GM19043 (cell line): ENCODE results near the gene SH3PXD2B.

Source experiments
- ATAC-seq: cut with Tn5 transposase; IDR thresholded peaks from one replicate; pipeline ENCODE4 v1.9.1; 2021; ENCODE audit warnings: low read depth; ENCODE audit not compliant: unreplicated experiment

The SH3PXD2B gene

GRCh38 chr5:172438319-172438668 is 16.0 kb downstream of the SH3PXD2B start:
- no peak for ATAC-seq

- ATAC-seq = no peak
Measured at GRCh38 chr5:172437445-172438318, 16.6 kb downstream of the SH3PXD2B start.

- no peak for ATAC-seq
Measured at GRCh38 chr5:172436879-172437369, 17.4 kb downstream of the SH3PXD2B start.

GRCh38 chr5:172436078-172436878 is 18.0 kb downstream of the SH3PXD2B start:
- ATAC-seq = no peak

- no peak for ATAC-seq
Measured at GRCh38 chr5:172435362-172436077, 18.8 kb downstream of the SH3PXD2B start.

DNA sequence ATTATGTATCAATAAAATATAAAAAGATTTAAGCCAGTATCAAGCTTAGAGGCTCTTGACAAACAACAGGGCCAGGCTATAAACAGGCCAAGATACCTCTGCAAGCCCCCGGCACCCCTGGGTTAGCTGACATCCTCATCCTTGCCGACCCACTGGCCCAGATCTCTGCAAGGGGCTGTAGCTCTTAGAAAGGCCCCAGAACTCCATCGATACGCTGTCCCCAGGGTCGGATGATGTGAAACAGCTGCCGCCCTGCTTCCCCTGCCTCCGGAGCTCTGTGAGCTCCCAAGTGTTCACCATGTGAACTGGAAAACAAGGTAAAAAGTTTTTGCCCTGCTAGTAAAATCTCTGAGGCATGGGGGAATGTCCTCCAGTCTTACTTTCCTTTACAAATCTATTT is 20.1 kb downstream of the SH3PXD2B start:
- ATAC-seq = no peak

- ATAC-seq = no peak
Measured at GRCh38 chr5:172433513-172433912, 20.8 kb downstream of the SH3PXD2B start.

DNA sequence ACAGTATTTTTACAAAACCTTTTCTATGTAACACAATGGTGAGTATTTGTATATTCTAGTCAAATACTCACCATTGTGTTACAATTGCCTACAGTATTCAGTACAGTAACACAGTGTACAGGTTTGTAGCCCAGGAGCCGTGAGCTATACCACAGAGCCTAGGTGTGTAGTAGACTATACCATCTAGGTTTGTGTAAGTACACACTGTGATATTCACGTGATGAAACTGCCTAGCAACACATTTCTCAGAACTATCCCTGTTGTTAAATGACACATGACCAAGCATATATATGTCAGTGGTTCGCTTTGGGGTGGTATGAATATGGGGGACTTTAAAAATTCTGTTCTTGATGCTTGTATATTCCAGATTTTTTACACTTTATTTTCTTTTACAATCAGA is 21.3 kb downstream of the SH3PXD2B start:
- ATAC-seq = no peak

DNA sequence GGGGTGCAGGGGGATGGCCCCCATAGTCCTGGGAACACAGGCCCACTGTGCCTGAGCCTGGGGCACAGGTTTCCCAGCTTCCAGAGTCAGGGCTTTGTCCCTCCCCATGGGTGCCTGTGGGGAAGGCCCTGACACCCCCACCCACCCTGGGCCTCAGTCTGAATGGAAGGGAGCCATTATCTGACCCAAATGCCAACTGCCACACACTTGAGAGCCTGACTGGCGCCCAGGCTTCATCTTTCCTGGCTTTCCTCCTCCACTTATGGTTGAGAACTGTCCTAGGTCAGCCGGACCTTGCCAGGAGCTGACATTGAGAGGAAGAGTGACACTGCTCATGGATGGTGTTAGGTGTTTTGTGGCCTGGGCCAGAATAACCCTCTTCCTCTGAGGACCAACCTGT is 24.0 kb downstream of the SH3PXD2B start:
- ATAC-seq = no peak

GRCh38 chr5:172429201-172429940 is 25.0 kb downstream of the SH3PXD2B start:
- ATAC-seq = no peak

DNA sequence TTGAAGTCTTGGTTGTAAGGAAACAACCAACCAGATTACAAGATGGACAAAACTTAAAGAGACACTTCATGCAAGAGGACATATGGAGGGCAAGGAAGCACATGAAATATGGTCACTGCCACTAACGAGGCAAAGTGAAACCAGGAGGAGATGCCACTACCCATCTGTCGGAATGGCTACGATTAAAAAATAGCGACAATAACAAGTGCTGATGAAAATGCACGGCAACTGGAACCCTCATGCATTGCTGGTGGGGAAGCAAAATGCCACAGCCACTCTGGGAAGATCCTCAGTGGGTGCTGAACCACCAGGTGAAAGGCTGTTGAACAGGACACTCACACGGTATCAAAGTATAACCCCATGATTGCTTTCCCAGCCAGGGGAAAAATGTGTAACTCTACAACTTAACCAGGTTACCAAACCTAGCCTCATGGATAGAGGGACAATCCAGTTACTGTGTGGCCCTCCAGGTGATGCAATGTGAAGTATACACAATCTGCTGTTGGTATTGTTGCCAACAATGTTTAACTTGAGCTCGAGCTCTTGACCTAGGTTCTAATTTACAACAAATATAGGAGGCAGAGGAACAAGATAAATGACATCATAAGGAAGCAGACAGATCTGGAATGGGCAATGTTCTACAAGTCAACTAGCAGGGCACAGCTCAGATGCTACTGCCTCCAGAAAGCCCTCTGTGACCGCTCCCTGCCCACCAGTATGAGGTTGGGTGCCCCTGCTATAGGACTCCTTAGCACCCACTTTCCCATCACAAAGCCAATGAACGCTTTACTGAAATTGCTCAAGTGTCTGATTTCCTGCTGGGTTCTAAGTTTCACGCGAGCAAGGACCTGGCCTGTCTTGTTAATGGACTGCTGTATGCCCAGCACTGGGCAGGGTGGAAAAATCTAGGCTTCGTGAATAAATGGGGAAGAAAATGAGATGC is 25.8 kb downstream of the SH3PXD2B start:
- no peak for ATAC-seq

DNA sequence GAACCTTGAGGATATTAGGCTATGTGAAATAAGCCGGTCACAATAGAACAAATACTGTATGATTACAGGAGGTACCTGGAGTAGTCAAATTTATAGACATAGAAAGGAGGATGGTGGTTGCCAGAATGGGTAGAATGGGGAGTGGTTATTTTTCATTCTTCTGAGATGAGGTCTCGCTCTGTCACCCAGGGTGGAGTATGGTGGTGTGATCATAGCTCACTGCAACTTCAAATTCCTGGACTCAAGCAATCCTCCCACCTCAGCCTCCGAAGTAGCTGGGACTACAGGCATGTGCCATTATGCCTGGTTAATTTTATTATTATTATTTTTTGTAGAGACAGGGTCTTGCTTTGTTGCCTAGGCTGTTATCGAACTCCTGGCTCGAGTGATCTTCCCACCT is 27.1 kb downstream of the SH3PXD2B start:
- no peak for ATAC-seq

- no peak for ATAC-seq
Measured at GRCh38 chr5:172426086-172426485, 28.2 kb downstream of the SH3PXD2B start.

DNA sequence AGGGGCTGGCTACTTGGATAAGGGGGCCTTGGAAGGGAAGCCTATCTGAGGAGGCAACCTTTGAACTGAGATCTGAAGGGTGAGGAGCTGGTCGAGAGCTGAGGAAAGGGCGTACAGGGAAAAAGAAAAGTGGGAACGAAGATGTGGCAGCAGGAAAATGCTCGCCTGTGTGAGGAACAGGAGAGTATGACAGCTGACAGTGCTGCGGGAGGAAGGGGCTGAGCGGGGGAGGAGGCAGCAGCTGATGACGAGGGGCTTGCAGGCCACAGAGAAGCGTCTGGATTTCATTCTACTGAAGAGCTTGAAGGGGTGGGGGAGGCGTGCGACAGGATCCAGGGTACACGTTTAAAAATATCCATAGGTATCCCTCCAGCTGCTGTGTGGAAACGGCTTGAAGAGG is 28.9 kb downstream of the SH3PXD2B start:
- no peak for ATAC-seq

DNA sequence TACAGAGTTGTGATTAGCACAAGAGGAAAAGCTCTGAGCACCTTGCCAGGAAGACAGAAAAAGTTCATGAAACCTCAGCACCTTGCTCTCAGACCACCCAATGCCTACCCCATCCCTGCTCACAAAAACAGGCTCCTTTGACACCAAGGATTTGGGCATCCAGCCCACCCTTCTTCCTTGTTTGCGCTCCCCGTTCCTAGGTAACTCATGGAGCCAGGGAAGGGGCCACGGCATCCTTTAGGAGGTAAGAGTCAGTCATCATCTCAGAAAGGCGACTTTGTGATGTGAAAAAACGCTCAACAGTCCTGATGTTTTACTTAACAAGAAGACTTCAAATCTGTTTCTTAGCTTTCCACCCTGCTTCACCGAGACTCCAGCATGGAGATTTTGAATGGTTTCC is 29.5 kb downstream of the SH3PXD2B start:
- ATAC-seq = no peak

DNA sequence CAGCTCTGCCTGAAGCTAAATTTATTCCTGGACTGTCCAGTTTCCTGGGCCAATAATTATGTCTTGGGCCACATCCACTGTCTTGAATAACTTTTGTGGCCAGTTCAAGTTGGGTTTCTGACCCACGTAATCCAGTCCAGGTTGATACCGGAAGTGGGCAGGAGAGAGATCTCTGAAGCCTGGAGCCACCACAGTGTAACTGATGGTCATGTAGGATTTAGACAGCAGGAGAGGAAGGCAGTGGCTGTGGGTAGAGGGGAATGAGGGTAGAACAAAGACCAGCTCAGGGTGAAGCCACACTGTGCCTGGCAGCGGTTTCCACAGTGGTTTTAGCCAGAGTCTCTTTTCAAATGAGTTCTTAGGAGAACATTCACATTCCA is 30.2 kb downstream of the SH3PXD2B start:
- no peak for ATAC-seq

GRCh38 chr5:172423379-172424110 is 30.8 kb downstream of the SH3PXD2B start:
- no peak for ATAC-seq

GRCh38 chr5:172422255-172422654 is 32.1 kb downstream of the SH3PXD2B start:
- ATAC-seq = no peak

- ATAC-seq = no peak
Measured at GRCh38 chr5:172421020-172421419, 33.3 kb downstream of the SH3PXD2B start.
